Gastrocnemius medialis (tissue), 4 donors: ENCODE measurements around the gene SIX6.

Source experiments
- CTCF ChIP-seq, 5 experiments: fragments of 450-650 bp in 3 of 5; fragments of 200-600 bp in 2 of 5; sonication (generic) in 2 of 5; IDR thresholded peaks in 4 of 5; conservative IDR thresholded peaks in 1 of 5; 1 replicate in 4 of 5; 2 replicates in 1 of 5; pipeline ENCODE4 v1.5.1; 2016 to 2019; ENCODE audit warnings: antibody characterized with exemption in 5 of 5, mild to moderate bottlenecking in 3 of 5, moderate library complexity in 3 of 5
- POLR2A ChIP-seq, 2 donors: fragments of 450-650 bp; IDR thresholded peaks; one replicate each; pipeline ENCODE4 v1.6.1; 2017; ENCODE audit warnings: antibody characterized with exemption in 2 of 2, mild to moderate bottlenecking in 2 of 2, moderate library complexity in 2 of 2

- TF ChIP-seq CTCF (IDR thresholded peaks at IDR 0.05 in 4 of 5, conservative IDR thresholded peaks at IDR 0.05 in 1 of 5) (no peak), POLR2A (IDR thresholded peaks at IDR 0.05) (no peak)
Measured at GRCh38 chr14:60510951-60511599, 2.1 kb downstream of the SIX6 start.
